KBM-7 (cell line): ENCODE results near the gene GABRA1.

Source experiments
- DNase-seq: peaks from one replicate; pipeline ENCODE4 v3.0.0-alpha.2; 2015
- in situ Hi-C: fragments of 300-500 bp; cut with MboI; formaldehyde crosslinking; loops from 2 replicates; pipeline ENCODE4 v1.14.3; 2020; ENCODE audit warnings: low sequenced_read_pairs, low pct_unique_long_range_greater_than_20kb, mixed read lengths

GABRA1 gene

GRCh38 chr5:161847941-161848391 lies at the start of gene GABRA1:
Gene GABRA1, plus strand, starts transcription at chr5:161848120. Its CDS starts 2,691 bp downstream, at chr5:161850811.
- DNase-seq, result no peak
- in situ Hi-C loops, result no loop called here

- no peak for DNase-seq
- in situ Hi-C loops, result no loop called here
These were observed 48.6 kb upstream of the GABRA1 start for GRCh38 chr5:161799316-161799715.

- DNase-seq, result no peak
- in situ Hi-C loops, result no loop called here
These were observed 43.7 kb upstream of the GABRA1 start for GRCh38 chr5:161804263-161804662.

- peak; percentile 11 for DNase-seq
These were observed 1.2 kb upstream of the GABRA1 start for GRCh38 chr5:161846746-161847145.

GRCh38 chr5:161847447-161847846 lies 473 bp upstream of the GABRA1 start:
- in situ Hi-C loops, result no loop called here
- DNase-seq, result no peak

More at GRCh38 chr5:161846746-161847145, 1.2 kb upstream of the GABRA1 start:
- in situ Hi-C loops, result no loop called here

- in situ Hi-C loops, result no loop called here
These were observed 2.6 kb downstream of the GABRA1 start for GRCh38 chr5:161850491-161850890.

GRCh38 chr5:161851691-161852299 lies 3.9 kb downstream of the GABRA1 start:
- DNase-seq, result peak; percentile 13
- in situ Hi-C loops, result no loop called here

More at GRCh38 chr5:161850491-161850890, 2.6 kb downstream of the GABRA1 start:
- DNase-seq, result no peak

- no peak for DNase-seq
- in situ Hi-C loops, result no loop called here
These were observed 9.4 kb downstream of the GABRA1 start for GRCh38 chr5:161857358-161857757.

- in situ Hi-C loops, result no loop called here
- no peak for DNase-seq
These were observed 15.3 kb downstream of the GABRA1 start for GRCh38 chr5:161863259-161863658.

- in situ Hi-C loops, result no loop called here
These were observed 15.9 kb downstream of the GABRA1 start for GRCh38 chr5:161863811-161864210.

GRCh38 chr5:161865510-161865909 lies 17.6 kb downstream of the GABRA1 start:
- in situ Hi-C loops, result no loop called here
- no peak for DNase-seq

More at GRCh38 chr5:161863811-161864210, 15.9 kb downstream of the GABRA1 start:
- DNase-seq, result no peak

- in situ Hi-C loops, result no loop called here
- no peak for DNase-seq
These were observed 42.1 kb downstream of the GABRA1 start for GRCh38 chr5:161889971-161890370.

- DNase-seq, result no peak
- in situ Hi-C loops, result no loop called here
These were observed 47.6 kb downstream of the GABRA1 start for GRCh38 chr5:161895514-161895913.

GRCh38 chr5:161897033-161897432 lies 49.1 kb downstream of the GABRA1 start:
- in situ Hi-C loops, result no loop called here
- DNase-seq, result no peak

- no peak for DNase-seq
- in situ Hi-C loops, result no loop called here
These were observed 51.7 kb downstream of the GABRA1 start for GRCh38 chr5:161899590-161899989.

- in situ Hi-C loops, result no loop called here
- DNase-seq, result no peak
These were observed 53.1 kb downstream of the GABRA1 start for GRCh38 chr5:161900981-161901380.

GRCh38 chr5:161921781-161922180 lies 73.9 kb downstream of the GABRA1 start:
- DNase-seq, result no peak
- in situ Hi-C loops, result no loop called here

GRCh38 chr5:161924270-161924669 lies 76.3 kb downstream of the GABRA1 start:
- in situ Hi-C loops, result no loop called here
- no peak for DNase-seq

GRCh38 chr5:161925960-161926359 lies 78.0 kb downstream of the GABRA1 start:
- peak; percentile 2 for DNase-seq
- in situ Hi-C loops, result no loop called here

- DNase-seq, result peak; percentile 0
- in situ Hi-C loops, result no loop called here
These were observed 86.6 kb downstream of the GABRA1 start for GRCh38 chr5:161934486-161934885.

- in situ Hi-C loops, result no loop called here
- DNase-seq, result no peak
These were observed 97.1 kb downstream of the GABRA1 start for GRCh38 chr5:161944974-161945373.
